Hepatocyte (in vitro differentiated cells): ENCODE measurements around the gene TADA3. TPM values are rescaled to one million over a fixed set of nuclear protein-coding genes. Genes with fewer than 3 reads are reported as not detected.

ENCODE experiments used
- DNase-seq: peaks from one replicate; pipeline ENCODE4 v3.0.0-alpha.2; 2016; ENCODE audit warnings: low spot score
- H2AFZ ChIP-seq: fragments of 200-600 bp; sonication (generic); 2 replicates; pipeline ENCODE4 v1.6.0; 2016; ENCODE audit warnings: antibody characterized with exemption, mild to moderate bottlenecking
- H3K27ac ChIP-seq: fragments of 200-600 bp; sonication (generic); 2 replicates; pipeline ENCODE4 v1.5.1; 2016; ENCODE audit warnings: mild to moderate bottlenecking
- H3K27me3 ChIP-seq: fragments of 200-600 bp; sonication (generic); 2 replicates; pipeline ENCODE4 v1.6.1; 2016
- H3K36me3 ChIP-seq: fragments of 200-600 bp; sonication (generic); replicated peaks from 2 replicates; pipeline ENCODE4 v1.5.1; 2016; ENCODE audit warnings: low read depth; ENCODE audit not compliant: insufficient read depth
- H3K4me1 ChIP-seq: fragments of 200-600 bp; sonication (generic); 2 replicates; pipeline ENCODE4 v1.5.1; 2016; ENCODE audit warnings: mild to moderate bottlenecking, moderate library complexity; ENCODE audit not compliant: insufficient read depth
- H3K4me2 ChIP-seq: fragments of 200-600 bp; sonication (generic); 2 replicates; pipeline ENCODE4 v1.6.0; 2016
- H3K4me3 ChIP-seq: fragments of 200-600 bp; sonication (generic); 2 replicates; pipeline ENCODE4 v1.5.1; 2016; ENCODE audit warnings: mild to moderate bottlenecking
- H3K79me2 ChIP-seq: fragments of 200-600 bp; sonication (generic); 2 replicates; pipeline ENCODE4 v1.6.0; 2017; ENCODE audit warnings: mild to moderate bottlenecking
- H3K9me2 ChIP-seq: fragments of 200-600 bp; sonication (generic); replicated peaks from 2 replicates; pipeline ENCODE4 v1.6.0; 2017; ENCODE audit warnings: mild to moderate bottlenecking; ENCODE audit not compliant: insufficient read depth
- H3K9me3 ChIP-seq: fragments of 200-600 bp; sonication (generic); 2 replicates; pipeline ENCODE4 v1.5.1; 2016; ENCODE audit warnings: low read depth, mild to moderate bottlenecking
- H4K20me1 ChIP-seq: fragments of 200-600 bp; sonication (generic); 2 replicates; pipeline ENCODE4 v1.6.0; 2016; ENCODE audit warnings: mild to moderate bottlenecking; ENCODE audit not compliant: insufficient read depth, poor library complexity, severe bottlenecking
- EZH2 ChIP-seq: fragments of 200-600 bp; sonication (generic); IDR thresholded peaks from 2 replicates; pipeline ENCODE4 v1.6.1; 2016; ENCODE audit warnings: antibody characterized with exemption, mild to moderate bottlenecking, borderline replicate concordance
- EZH2phosphoT487 ChIP-seq: fragments of 200-600 bp; sonication (generic); IDR thresholded peaks from one replicate; pipeline ENCODE4 v1.6.1; 2018; ENCODE audit warnings: antibody characterized with exemption, mild to moderate bottlenecking, low read depth, moderate library complexity; ENCODE audit not compliant: unreplicated experiment, severe bottlenecking
- WGBS: methylation state at CpG from one replicate; pipeline ENCODE4 v1.1.6; 2016; ENCODE audit warnings: low lambda C conversion rate; ENCODE audit errors: missing lambda C conversion rate; 5-methylcytosine and 5-hydroxymethylcytosine counted together
- polyA plus RNA-seq: library from polyadenylated mRNA; unstranded; fragments of >200 nt; fragmentation: Nextera tagmentation; extraction: Ambion mirVana; gene quantifications from 2 replicates; pipeline ENCODE4 v1.2.1, GENCODE V29; 2016
- total RNA-seq: library from RNA; depleted of rRNA; stranded (reverse); fragments of >200 nt; gene quantifications from 2 replicates; pipeline ENCODE4 v1.2.3, GENCODE V29; 2014
- TF ChIP-seq, protein P1 (sequence below): fragments of 200-600 bp; sonication (generic); IDR thresholded peaks from 2 replicates; pipeline ENCODE4 v1.5.1; 2016; ENCODE audit warnings: antibody characterized with exemption, mild to moderate bottlenecking; ENCODE audit not compliant: poor library complexity

The TADA3 gene
- total and polyA plus RNA-seq, 2 experiments from 2014 or later = 61.2 to 65.5 TPM

- Histone ChIP-seq H3K4me2 (peak overlapping the region; percentile 91), H2AFZ (peak overlapping the region; percentile 48), H3K4me3 (peak overlapping the region; percentile 42), H4K20me1 (no peaks in the 10 kb centered on the region), H3K9me3 (no peaks in the 10 kb centered on the region), H3K27ac (peak overlapping the region; percentile 87), H3K4me1 (peaks cover 8% of the 10 kb centered on the region), H3K36me3 (no peaks in the 10 kb centered on the region), H3K9me2 (no peaks in the 10 kb centered on the region), H3K27me3 (no peaks in the 10 kb centered on the region), H3K79me2 (peaks cover 24% of the 10 kb centered on the region)
- WGBS = 56% methylated on average over 17 of the region's 17 CpGs
- no peak for TF ChIP-seq EZH2phosphoT487
- TF ChIP-seq EZH2 = no peak
- TF ChIP-seq, protein P1, sequence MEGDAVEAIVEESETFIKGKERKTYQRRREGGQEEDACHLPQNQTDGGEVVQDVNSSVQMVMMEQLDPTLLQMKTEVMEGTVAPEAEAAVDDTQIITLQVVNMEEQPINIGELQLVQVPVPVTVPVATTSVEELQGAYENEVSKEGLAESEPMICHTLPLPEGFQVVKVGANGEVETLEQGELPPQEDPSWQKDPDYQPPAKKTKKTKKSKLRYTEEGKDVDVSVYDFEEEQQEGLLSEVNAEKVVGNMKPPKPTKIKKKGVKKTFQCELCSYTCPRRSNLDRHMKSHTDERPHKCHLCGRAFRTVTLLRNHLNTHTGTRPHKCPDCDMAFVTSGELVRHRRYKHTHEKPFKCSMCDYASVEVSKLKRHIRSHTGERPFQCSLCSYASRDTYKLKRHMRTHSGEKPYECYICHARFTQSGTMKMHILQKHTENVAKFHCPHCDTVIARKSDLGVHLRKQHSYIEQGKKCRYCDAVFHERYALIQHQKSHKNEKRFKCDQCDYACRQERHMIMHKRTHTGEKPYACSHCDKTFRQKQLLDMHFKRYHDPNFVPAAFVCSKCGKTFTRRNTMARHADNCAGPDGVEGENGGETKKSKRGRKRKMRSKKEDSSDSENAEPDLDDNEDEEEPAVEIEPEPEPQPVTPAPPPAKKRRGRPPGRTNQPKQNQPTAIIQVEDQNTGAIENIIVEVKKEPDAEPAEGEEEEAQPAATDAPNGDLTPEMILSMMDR = no peak
- DNase-seq = peak; percentile 72
Measured at GRCh38 chr3:9750556-9751411, 41.5 kb downstream of the TADA3 start.

GRCh38 chr3:9749645-9750555 lies 42.4 kb downstream of the TADA3 start, which contains the start of gene OGG1:
Gene OGG1 (plus strand): TSS chr3:9749952. CDS start chr3:9750287, 335 bp downstream.
- peak within 1 kb of the TSS; percentile 88 for H3K27ac ChIP-seq
- peak within 1 kb of the TSS; percentile 42 for H3K4me3 ChIP-seq
- H2AFZ ChIP-seq = peak within 1 kb of the TSS; percentile 48
- H3K36me3 ChIP-seq = no peaks in the 10 kb centered on the region
- no peaks in the 10 kb centered on the region for H3K9me2 ChIP-seq
- H3K79me2 ChIP-seq = peaks cover 24% of the 10 kb centered on the region
- H3K27me3 ChIP-seq = no peaks in the 10 kb centered on the region
- DNase-seq = peak; percentile 99
- H3K4me2 ChIP-seq = peak within 1 kb of the TSS; percentile 91
- TF ChIP-seq, protein P1 = no peak
- TF ChIP-seq EZH2phosphoT487 = no peak
- no peak for TF ChIP-seq EZH2
- no peaks in the 10 kb centered on the region for H4K20me1 ChIP-seq
- peaks cover 8% of the 10 kb centered on the region for H3K4me1 ChIP-seq
- WGBS = 1% methylated on average over 37 of the region's 60 CpGs
- H3K9me3 ChIP-seq = no peaks in the 10 kb centered on the region

GRCh38 chr3:9749296-9749644 lies 43.0 kb downstream of the TADA3 start:
- Histone ChIP-seq H3K9me2 (no peaks in the 10 kb centered on the region), H3K27me3 (no peaks in the 10 kb centered on the region), H3K36me3 (no peaks in the 10 kb centered on the region), H3K4me3 (peak overlapping the region; percentile 14), H3K9me3 (no peaks in the 10 kb centered on the region), H4K20me1 (no peaks in the 10 kb centered on the region), H3K27ac (peak overlapping the region; percentile 88), H3K79me2 (peaks cover 24% of the 10 kb centered on the region), H3K4me1 (peaks cover 8% of the 10 kb centered on the region), H2AFZ (peak overlapping the region; percentile 45), H3K4me2 (peak overlapping the region; percentile 79)
- no peak for DNase-seq
- WGBS = 5% methylated on average over 19 of the region's 19 CpGs
- TF ChIP-seq, protein P1 = no peak
- TF ChIP-seq EZH2 (no peak), EZH2phosphoT487 (no peak)
